Activated effector memory CD4-positive, alpha-beta T cell treated with Interleukin-2 at 50 U/mL for 16 hours (primary cell): ENCODE measurements around the gene ITGA6.

Experiments
- DNase-seq: peaks from one replicate; pipeline ENCODE4 v3.0.0-alpha.2; 2020

The ITGA6 gene

DNA sequence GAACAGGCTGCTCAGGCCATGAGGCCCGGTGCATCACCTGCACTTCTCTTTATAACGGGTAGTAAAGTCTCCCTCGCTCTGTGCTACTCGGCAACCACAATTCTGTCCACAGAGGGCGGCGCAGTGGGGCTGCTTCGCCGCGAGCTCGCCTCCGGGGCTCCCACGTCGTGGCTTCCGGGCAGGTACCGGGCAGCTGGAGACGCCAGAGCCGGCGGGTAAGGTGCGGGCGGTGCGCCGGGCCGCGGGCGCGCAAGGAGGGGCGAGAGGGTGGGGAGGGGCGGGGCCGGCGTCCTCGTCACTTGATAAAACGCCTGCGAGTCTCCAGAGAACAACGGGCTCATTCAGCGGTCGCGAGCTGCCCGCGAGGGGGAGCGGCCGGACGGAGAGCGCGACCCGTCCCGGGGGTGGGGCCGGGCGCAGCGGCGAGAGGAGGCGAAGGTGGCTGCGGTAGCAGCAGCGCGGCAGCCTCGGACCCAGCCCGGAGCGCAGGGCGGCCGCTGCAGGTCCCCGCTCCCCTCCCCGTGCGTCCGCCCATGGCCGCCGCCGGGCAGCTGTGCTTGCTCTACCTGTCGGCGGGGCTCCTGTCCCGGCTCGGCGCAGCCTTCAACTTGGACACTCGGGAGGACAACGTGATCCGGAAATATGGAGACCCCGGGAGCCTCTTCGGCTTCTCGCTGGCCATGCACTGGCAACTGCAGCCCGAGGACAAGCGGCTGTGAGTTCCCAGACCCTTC is at the start of gene ITGA6:
Gene ITGA6 (plus strand): TSS at position 331 of the 734 bp plus-strand sequence.
- DNase-seq, result peak; percentile 68

DNA sequence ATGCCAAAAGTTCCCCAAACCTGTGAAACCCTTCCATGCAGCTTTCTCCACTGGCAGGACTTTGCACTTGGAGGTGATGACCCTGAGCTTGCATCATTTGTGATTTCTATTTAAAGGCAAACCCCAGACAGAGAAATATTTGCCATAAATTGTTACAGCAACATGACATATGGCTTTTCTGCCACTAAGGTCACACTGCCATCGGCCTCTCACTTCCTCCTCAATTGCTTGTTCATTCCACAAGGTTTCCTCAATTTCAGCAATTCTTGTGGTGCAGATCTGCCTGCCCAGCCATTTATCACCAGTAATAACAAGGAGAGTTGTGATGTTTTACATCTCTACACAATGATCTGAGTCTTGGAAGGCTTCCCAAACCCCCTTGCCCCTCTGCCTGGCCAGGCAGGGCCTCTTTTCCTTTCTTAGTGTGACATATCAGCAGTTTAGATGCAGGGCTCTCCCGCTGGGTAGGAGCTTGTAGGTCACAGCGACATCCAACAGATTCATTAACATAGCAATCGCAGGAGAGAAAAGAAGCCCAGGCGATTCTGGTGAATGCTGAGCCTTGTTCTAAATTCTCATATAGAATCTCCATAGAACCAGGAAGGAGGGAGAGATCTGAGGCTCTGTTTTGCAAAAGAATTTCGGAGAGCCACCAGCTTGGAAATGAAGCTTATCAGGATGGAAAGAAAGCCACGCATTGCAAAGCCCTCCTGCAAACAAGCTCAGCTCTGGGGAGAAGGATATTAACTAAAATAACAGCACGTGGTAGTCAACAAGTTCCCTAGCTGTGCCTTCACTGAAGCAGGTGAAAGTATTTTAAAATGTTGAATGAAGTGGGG is 46.7 kb upstream of the ITGA6 start:
- DNase-seq, result no peak

DNA sequence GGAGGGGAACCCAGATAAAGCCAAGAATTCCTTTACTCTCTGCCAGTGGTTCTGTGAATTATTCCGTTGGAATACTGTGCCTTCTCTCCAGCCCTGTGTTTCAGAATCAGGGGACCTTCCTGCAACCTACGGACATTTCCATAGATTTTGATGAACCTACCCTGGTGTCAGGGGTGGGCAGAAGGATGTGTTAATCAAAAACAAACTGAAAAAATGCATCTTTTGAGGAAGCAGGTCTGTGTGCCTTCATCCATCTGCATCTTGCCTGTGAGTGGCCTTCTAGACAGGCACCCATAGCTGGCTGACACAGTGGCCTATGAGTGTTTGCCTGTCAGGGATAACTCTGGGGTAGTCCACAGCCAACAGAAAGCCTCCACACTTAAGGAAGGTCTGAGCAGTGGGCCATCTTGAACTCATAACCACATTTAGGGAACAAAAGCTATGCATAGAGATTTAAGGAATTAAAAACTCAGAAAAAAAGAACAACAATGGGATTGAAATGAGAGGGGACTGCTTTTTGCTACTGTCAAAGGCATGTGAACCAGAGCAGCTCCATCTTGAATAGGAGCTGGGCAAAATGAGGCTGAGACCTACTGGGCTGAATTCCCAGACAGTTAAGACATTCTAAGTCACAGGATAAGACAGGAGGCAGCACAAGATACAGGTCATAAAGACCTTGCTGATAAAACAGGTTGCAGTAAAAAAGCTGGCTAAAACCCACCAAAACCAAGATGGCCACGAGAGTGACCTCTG is 45.9 kb upstream of the ITGA6 start:
- no peak for DNase-seq

DNA sequence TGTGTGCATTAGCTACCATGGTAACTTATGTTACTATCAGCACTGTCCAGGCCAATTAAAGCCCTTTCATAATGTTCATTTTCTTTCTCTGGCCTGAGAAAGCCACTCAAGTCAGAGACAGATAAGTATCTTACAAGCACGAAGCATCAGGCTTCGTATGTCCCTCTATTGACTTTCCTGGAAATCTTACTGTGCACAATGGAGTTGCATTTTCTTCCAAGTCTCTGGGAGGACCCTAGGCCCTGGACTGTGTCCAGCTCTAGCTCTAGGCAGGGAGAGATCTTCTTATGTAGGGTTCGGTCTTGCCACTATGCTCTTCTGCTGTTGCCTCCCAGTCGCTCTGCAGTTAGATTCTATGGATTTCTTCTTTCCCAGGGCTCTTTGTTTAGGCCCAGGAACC is 40.0 kb upstream of the ITGA6 start:
- DNase-seq, result no peak

DNA sequence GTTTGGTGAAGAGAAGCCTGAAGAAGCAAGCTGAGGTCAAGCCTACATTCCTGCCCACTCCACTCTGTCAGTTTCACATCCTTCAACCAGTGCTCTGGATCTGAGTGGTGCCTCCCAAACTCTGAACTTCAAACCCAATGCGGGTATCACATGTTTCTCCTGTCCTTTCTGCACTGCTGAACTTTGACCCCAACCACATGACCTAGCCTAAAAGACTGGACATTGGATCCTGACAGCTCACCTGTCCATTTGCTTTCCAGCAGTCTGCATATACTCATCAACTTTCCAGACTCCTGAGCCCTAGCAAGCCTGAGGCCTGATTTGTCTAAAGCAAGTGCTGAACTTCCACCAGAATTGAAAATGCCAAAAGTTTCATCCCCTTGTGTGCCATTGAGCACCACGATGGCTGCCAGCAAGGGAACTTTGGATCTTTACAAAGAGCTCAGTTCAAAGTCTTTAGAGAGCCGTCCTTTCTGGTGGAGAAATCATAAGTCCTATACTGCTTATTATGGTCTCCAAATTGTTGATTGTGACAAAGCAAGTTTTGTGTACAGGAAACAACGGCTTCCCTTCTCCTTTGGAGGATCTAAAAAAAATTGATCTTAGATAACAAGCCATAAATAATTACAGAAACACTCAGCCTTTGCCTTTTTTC is 37.6 kb upstream of the ITGA6 start:
- no peak for DNase-seq

DNA sequence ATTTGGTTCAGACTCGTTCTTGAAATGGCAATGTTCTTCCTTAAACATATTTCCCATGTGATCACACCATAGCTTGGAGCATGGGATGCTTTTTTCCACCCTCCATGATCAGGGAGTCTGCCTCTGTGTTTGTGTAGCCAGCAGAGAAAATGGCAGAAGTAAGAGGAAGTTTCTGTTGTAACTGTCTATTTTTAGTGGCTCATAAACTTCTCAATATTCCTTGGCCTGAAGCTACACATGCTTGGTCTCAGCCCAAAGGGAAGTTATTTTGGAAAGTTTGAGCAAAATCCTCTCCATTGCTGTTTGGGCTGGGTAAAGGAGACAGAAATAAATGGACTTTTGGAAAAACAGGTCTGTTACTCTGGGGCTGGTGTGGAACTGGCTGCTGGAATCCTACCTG is 33.4 kb upstream of the ITGA6 start:
- no peak for DNase-seq

DNA sequence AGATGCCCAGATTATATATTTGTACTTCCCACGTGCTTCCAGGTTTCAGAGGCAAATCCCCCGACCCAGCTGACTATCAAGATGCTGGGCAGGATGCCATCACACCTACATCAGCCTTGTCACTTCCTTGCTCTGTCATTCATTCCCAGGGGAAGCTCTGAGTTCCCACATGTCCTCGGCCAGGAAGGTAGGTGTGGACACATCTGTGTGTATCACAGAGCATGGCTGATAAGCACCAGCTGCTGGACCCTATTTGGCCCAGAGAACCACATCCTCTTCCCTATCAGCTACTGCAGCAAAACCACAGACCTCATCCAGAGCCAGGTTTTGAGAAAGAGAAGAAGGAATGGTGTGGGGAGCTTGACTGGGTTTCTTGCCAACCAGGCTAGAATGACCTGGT is 31.9 kb upstream of the ITGA6 start:
- DNase-seq, result no peak

DNA sequence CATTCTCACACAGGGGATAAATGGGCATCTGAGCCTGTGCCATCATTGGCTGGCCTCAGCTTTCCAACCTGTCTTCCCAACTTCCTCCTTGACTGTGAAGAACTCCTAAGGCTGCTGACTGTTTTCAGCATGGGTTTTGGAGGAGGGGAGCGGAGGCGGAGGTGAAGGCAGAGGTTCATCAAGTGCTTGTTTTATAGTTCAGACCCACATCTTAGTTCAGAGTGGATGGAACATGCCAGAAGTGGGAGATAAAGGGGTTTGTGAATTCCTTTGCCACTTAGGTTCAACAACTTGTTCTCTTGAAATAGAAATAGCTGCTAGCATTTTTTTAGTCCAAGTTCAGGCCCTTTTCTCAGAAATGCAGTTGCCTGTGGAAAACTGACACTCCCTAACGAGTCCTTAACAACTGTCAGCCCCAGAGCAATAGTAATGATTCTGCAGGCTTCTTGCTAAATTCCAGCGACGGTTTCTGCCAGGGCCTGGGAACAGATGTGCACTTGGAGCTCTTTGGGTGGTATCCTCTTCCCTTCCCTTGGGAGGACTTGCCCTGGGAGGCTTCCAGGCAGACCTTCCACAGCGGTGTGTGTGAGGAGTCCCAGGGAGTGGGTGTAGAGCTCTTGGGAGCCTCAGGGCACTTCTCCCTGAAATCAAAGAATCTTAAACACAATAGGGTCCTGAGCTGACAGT is 30.1 kb upstream of the ITGA6 start:
- no peak for DNase-seq

DNA sequence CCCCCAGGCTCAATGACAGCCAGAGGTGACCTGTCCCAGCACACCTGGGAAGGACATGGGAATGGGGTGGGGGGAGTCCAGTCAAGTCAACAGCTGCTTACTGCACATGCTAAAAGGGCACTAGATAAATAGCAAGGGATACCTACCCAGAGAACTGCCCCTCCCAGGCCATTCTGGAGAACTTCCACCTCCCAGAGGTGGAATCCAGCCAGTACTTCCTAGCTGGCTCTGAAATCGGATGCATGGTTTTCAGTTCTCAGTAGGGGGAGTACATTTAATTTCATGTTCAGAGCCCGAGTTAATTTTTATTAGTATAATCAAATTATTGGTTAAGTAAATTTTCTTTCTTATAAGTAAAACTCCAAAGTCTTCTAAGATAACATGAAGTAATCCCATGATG is 28.9 kb upstream of the ITGA6 start:
- DNase-seq, result no peak

DNA sequence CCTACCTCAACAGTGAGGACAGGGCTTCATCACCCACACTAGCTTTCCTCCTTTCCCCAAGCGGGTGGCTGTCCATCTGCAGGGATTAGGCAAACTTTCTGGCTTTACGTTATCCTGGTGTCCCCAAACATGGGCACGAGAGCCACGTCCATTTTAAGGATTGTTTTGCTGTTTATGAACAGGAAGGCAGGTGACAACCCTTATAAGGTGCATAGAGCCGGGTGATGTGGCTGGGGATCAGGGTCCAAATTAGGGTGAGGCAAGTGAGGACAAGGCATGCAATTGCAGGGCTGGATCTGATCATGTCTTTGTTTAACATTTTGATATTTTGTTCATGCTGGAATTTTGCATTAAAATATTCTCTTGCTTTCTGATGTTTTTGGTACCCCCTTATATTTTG is 27.6 kb upstream of the ITGA6 start:
- DNase-seq, result no peak

DNA sequence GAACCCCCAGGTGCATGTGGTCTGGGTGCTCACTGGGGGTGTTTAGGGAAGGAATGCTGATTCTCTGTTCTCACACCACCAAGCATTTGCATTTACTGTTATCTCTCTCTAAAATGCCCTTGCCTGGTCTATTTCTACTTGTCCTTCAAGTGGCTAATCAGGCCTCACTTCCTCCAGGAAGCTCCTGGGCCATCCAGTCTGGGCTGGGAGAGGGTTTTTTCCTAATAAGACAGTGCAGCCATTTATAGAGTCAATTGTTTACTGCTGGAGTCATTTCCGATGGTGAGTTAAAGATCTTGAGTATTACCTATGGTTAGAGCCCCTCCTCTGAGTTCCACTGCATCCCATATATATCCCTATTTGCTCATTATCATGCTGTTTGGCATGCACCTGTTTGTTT is 25.2 kb upstream of the ITGA6 start:
- DNase-seq, result no peak

DNA sequence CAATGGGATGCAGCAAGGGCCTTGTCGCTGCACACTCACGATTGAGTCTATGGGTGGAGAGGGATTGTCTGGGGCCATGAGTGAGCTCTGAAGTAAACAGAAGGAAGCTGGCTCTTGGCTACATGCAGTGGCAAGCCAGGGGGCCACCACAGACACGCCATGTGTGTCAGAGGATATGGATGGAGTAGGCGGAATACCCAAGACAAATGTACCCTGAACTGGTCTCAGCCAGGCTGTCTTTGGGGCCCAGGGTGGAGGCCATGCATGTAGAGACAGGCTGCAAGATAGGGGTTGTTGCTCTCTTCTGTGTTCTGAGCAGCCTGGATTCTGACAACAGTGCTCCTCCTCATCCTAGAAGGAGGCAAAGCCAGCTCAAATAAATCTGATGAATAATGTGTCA is 24.0 kb upstream of the ITGA6 start:
- DNase-seq, result no peak

DNA sequence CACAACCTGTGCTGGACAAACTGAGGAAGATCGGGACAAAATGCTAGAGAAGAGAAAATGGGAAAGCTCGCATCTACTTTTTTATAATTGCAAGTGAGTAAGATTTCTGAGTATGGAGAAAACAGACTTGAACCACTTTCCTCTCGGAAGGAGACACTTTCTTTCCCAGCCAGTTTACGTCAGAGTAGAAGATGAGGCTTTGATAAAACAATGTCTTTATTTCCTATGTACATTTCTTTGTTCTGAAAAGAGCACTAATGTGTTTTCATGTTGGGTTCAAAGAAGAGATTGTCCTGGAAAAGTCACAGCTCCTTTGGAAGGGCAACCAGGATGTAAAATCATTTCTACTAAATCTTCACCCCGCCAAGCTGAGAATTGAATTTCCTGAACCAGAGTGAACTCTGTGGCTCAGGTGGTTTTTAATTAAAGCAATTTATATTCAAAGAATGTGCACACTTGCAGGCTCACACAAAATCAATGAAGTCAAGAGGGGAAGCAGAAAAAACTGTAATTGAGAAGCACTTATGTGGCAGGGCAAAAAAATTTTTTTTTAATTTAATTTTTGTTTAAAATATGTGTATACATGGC is 23.4 kb upstream of the ITGA6 start:
- DNase-seq, result no peak

DNA sequence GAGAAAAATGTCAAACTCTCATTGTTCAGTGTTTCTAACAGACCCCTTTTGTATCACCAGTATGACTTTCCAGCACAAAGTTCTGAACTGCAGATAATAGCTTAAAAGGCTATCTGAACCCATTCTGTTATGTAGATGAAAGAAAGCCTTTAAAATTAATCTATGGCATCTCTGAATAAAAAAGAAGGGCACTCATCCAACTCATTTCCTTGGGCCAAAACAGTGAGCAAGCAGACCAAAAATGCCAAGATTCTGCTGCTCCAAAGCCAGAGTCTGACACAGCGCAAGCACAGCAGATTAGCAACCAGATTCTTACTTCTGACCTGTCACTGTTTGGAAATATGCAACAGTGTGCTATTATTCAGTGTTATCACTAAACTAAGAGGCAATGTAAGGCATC is 22.6 kb upstream of the ITGA6 start:
- DNase-seq, result no peak

DNA sequence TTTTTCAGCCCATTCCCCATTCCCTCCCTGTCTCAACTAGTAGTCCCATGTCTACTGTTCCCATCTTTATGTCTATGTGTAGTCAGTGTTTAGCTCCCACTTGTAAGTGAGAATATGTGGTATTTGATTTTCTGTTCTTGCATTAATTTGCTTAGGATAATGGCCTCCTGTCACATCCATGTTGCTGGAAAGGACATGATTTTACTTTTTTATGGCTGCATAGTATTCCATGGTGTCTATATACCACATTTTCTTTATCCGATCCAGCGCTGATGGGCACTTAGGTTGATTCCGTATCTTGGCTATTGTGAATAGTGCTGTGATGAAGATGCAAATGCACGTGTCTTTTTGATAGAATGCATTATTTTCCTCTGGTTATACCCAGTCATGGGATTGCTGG is 21.7 kb upstream of the ITGA6 start:
- DNase-seq, result no peak

DNA sequence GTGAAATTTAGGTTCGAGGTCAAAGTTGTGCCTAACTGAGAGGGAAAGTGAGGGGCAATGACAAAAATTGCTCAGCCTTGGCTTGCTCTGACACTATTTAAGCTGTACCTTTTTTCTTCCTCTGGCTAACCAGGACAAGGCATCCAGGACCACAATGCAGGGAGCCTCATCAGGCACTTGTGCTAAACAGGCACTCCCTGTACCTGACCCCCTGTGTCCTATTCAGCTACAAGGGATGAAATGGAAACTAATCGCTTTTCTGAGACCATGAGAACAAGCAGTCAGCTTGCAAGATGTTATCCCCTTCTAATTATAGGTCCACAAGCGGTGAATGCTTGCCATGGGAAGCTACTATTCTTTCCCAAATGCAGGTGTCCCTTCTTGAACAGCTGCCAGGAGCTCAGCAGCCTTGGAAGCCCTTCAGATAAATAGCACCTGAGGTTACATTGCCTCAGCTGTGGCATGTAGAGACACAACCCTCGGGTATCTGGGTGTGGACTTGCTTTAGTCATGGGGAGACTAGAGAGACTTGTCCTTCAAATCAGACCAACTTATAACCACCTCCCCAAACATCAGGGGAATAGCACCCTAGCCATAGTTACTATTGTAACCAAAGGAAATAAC is 19.1 kb upstream of the ITGA6 start:
- no peak for DNase-seq

DNA sequence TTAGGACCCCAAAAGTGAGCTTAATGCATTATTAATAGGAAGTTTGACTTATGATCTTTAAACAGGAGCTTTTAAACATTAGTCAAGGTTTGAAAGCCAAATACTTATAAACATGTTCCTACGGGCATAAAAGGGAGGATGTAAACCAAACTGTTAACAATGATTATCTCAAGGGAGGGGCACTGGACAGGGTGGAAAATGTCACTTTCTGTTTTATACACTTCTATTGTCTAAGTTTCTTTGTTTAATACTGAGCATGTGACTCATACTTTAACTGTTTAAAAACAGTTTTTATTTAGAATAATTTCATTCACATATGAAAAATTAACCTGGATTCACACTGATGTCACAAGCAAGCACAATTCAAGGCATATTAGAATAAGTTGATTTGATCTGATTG is 18.3 kb upstream of the ITGA6 start:
- no peak for DNase-seq

DNA sequence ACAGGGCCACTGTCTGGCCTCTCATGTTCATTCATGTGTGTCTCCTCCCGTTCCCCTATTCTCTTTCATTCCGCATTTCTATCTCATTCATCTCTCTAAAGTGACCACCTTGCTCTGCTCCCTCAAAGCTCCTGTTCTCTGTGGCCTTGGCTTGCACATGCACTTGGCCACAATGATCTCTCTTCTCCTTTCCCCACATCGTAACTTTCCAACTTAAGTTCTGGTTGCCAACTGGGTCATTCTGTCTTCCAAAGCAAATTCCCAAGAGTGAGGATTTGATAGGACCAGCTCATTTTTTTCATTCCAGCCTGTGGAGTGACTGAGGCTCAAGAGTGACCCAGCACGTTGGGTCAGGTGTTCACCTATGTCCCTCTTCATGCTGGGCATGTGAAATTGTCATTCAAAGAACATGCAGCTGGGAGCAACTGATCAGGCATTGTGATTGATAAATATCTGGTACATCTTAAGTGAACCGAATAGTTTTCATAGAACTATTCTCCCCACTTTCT is 14.3 kb upstream of the ITGA6 start:
- no peak for DNase-seq

DNA sequence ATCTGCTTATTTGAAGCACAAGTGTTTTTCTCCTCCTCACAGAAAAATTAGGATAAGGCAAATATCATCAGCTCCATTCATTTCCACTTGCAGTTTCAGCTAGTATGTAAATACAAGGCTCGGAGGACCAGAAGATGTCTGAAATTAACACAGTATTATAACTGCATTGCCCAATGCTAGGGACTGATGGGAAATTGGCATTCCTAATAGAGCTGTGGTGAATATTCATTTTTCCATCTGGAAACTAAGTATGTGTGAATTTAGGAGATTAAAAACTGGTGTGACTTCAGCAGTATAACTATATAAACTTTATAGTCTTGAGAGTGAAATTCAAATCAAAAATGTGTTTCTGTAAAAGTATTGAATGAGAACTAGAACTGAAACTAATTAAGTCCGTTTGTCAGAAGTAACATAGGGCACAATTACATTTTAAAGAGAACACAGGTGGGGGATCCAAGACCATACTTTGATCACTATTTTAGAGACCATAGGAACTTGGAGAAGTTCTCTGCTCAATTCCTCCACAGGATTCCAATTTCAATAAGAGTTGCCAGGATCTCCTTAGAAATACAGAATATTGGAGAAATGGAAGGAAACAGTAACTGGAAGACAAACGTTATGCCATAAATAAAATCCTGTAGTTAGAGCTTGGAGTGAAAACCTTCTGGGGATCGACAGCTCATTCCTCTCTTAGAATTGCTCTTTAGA is 12.1 kb upstream of the ITGA6 start:
- DNase-seq, result no peak

DNA sequence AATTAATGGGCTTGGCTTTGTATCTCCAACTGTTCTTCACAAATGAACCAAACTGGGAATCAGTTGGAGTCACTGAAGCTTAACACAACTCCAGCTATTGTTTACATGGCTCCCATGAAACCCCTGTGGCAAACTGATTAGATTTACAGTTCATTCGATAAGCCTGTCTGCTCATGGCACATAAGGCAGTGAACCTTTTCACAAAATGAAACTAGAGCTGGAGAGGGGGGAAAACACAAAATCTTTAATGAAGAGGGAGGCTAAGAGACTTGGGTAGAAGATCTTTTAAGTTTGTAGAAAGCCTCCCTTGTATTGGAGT is 11.6 kb upstream of the ITGA6 start:
- DNase-seq, result no peak

DNA sequence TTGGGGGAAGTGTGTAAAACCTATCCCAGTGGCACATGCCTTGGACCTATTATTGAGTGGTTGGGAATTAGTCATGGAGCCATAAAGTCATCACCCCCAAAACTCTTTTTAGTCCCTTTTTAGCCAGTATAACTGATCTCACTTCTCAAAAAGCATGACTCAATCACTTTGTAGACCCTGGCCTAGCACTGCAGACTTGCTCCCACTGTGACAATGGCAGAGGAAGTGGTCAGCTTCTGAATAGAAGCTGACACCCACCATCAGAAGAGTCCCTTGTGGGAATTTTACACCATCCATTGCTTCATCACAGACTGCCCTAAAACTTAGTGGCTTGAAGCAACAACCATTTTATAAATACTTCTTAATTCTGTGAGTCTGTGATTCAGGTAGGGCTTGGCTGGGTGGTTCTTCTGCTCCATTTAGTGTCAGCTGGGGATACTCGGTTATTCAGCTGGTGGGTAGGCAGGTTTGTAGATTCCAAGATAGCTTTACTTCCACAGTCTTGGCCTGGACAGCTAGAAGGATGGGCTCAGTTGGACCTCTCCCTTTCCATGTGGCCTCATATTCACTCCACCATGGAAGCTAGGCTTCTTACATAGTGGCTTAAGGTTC is 10.8 kb upstream of the ITGA6 start:
- no peak for DNase-seq
